Endothelial cell of umbilical vein (primary cell): ENCODE measurements around the gene PRDM11.

Source experiments
- EZH2 ChIP-seq: IDR thresholded peaks from 2 replicates; pipeline ENCODE4 v1.6.1; 2012; ENCODE audit warnings: borderline replicate concordance, low read depth, mild to moderate bottlenecking, moderate library complexity, low read length, inconsistent platforms; ENCODE audit not compliant: severe bottlenecking
- MYC ChIP-seq: IDR thresholded peaks from one replicate; pipeline ENCODE4 v1.6.1; 2011; ENCODE audit warnings: mild to moderate bottlenecking, low read depth, low read length
- POLR2A ChIP-seq: IDR thresholded peaks from 2 replicates; pipeline ENCODE4 v1.6.1; 2012; ENCODE audit warnings: low read depth, mild to moderate bottlenecking, control low read depth, low read length
- TF ChIP-seq, protein P1 (sequence below), 2 donors: IDR thresholded peaks; 1 replicate in 1 of 2; 2 replicates in 1 of 2; pipeline ENCODE4 v1.5.1; 2011; ENCODE audit warnings: low read length in 2 of 2, mild to moderate bottlenecking in 2 of 2, moderate library complexity in 2 of 2, control low read depth in 1 of 2, inconsistent platforms in 1 of 2, low read depth in 1 of 2; ENCODE audit not compliant: insufficient read depth in 1 of 2; ENCODE audit errors: extremely low read depth in 1 of 2

GRCh38 chr11:45225961-45226871 lies 79.8 kb downstream of the PRDM11 start:
- TF ChIP-seq, protein P1, sequence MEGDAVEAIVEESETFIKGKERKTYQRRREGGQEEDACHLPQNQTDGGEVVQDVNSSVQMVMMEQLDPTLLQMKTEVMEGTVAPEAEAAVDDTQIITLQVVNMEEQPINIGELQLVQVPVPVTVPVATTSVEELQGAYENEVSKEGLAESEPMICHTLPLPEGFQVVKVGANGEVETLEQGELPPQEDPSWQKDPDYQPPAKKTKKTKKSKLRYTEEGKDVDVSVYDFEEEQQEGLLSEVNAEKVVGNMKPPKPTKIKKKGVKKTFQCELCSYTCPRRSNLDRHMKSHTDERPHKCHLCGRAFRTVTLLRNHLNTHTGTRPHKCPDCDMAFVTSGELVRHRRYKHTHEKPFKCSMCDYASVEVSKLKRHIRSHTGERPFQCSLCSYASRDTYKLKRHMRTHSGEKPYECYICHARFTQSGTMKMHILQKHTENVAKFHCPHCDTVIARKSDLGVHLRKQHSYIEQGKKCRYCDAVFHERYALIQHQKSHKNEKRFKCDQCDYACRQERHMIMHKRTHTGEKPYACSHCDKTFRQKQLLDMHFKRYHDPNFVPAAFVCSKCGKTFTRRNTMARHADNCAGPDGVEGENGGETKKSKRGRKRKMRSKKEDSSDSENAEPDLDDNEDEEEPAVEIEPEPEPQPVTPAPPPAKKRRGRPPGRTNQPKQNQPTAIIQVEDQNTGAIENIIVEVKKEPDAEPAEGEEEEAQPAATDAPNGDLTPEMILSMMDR (IDR thresholded peaks at IDR 0.05; ENCODE audit: extremely low read depth in 1 of 2, insufficient read depth in 1 of 2, low read depth in 1 of 2, low read length in 2 of 2): no peak
- TF ChIP-seq MYC (no peak), EZH2 (no peak), POLR2A (no peak)
